HG03039 (cell line): ENCODE results near the gene EEF1G.

Experiments
- ATAC-seq: cut with Tn5 transposase; IDR thresholded peaks from one replicate; pipeline ENCODE4 v1.9.1; 2021; ENCODE audit warnings: mild to moderate bottlenecking, moderate library complexity; ENCODE audit not compliant: unreplicated experiment

Gene EEF1G

DNA sequence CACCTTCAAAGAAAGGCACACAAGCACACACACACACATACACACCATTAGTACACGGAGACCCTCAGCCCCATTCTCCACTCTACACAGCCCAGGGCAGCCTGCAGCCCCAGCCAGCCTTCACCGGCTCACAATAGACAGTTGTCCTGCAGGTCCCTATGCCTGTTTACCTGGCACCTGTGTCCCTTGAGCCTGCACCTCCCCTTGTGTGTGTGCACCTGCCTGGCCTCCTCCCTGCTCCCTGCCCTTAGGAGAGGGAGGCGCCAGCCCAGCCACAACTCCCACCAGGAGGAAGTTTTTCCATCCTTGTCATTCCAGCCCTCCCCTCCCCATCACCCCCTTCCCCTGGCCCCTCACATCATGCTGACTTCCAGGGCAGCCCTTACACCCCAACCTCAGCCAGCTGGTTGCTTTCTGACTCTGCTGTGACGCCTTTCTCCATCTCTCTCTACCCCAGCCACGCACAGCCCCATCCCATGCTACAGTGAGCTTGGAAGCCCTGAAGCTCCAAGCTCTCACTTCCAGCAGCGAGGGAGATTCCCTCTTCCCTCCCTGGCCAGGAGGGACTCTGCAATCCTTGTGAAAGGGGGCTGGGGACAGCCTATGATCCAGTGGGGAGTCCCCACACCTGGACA is 31.5 kb downstream of the EEF1G start:
- no peak for ATAC-seq

GRCh38 chr11:62540804-62541701 is 32.6 kb downstream of the EEF1G start:
- ATAC-seq, result no peak

DNA sequence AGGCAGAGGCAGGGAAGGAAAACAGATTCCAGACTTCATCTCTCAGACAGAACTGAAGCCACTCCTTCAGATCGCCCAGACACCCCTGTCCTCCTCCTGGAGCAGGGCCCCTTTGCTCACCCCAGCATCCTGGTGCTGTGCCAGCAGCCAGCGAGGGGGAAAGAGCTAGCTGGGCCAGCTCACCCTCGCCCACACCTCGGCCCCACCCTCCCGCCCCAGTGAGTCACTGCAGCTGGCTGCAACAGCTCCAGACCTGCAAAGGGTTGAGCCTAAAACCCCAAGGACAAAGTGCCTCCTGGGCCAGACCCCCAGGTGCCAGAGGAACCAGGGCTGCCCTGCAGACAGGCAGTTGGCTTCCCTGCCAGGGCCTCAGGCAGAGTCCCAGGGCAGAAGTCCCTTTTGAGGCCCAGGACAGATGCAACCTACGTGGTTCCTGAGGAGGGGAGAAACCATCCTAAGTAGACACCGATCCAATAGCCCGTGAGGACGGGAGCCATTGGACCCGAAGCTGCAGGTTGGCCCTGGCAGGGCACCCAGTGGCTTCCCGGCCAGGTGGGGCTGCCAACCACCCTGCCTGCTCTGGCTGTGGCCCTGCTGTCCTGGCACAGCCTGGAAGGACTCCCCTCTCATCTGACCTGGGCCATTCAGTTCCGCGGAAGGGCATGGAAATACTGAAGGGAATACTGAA is 34.3 kb downstream of the EEF1G start:
- no peak for ATAC-seq

DNA sequence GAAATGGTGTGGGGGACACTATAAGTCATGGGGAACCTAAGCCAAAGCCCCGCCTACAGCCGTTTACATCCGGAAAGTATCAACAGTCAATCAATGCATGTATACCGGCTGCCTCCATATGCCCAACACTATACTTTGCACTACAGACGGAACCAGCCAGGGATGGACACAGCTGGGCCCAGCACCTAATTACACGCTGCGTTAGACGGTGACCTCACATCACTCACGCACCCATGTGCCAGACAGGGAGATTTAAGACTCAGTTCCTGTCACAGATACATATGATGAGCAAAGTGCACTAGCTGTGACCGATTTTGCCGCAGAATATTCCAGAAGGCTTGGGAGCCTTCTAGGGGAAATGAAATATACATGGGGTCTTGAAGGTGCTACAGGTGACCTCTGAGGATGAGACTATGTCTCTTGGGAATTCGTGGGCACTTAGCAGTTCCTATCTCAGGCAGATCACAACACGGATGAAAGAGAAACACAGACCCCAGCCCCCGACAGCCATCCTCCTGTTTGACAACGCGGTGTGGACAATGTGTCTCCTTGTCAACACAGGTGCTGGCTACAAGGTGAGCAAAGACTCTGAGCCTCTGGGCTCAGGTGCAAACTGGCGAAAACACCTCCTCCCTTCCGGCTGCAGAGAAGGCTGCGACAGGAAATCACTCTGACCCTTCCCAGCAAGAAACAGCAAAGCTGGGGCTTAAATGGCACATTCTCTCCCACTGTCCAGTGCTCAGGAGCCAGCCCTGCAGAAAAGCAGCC is 35.0 kb downstream of the EEF1G start:
- ATAC-seq, result no peak

GRCh38 chr11:62536301-62536957 is 37.3 kb downstream of the EEF1G start:
- no peak for ATAC-seq

DNA sequence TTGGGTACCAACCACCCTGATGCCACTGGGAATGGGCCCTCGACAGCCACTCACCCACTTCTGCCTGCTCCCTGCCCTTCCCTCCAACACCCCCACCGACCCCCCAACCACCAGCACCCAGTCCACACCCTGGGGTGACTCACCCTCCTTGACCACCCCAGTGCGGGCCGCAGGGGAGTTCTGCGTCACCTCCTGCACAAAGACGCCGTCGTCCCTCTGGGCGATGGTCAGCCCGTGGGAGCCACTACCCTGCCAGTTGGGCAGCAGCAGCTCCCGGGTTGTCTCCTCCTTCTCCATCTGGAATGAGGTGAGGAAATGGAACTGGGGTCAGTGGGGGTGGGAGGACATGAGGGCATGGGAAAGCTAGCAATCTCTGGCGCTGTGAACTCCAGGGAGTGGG is 37.9 kb downstream of the EEF1G start:
- no peak for ATAC-seq

GRCh38 chr11:62534779-62535545 is 38.7 kb downstream of the EEF1G start:
- no peak for ATAC-seq

DNA sequence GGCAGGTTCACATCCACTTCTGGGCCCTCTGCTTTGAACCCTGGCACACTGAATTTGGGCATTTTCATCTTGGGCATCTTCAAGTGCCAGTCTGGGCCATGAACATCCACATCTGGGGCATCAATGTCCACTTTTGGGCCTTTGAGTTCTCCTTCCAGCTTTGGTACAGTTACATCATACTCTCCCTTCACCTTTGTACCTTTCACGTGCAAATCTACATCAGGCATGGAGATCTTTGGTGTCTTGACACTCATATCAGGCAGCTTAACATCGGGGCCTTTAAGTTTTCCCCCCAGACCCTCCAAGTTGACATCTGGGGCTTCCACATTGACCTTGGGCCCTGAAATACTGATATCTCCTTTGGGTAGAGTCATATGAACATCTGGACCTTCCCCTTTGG is 41.6 kb downstream of the EEF1G start:
- ATAC-seq, result no peak

DNA sequence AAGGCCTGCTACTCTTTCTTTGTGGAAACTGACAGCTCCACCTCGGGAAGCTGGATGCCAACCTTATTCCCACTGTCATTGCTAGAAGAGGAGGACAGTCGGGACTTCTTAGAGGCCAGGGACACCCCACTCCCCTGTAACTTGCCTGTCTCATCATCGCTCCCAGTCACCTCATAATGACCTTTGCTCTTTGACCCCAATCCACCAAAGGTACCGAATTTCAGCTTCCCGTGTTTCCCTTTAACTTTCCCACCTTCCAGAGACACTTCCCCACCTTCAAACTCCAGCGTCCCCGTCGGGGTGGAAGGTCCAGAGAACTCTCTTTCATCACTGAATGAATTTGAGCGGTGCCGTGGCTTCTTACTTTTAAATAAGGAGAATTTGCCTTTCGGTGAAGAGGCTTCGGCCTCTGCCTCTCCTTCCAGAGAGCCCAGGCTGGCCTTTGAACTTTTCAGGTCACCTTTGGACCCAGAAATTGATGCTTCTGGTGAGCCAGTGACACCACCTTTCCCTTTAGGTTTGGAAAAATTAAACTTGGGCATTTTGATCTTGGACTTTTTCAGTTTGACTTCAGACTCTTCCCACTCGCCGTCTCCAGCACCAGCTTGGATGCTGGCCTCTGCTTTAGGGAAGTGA is 56.8 kb downstream of the EEF1G start:
- no peak for ATAC-seq

DNA sequence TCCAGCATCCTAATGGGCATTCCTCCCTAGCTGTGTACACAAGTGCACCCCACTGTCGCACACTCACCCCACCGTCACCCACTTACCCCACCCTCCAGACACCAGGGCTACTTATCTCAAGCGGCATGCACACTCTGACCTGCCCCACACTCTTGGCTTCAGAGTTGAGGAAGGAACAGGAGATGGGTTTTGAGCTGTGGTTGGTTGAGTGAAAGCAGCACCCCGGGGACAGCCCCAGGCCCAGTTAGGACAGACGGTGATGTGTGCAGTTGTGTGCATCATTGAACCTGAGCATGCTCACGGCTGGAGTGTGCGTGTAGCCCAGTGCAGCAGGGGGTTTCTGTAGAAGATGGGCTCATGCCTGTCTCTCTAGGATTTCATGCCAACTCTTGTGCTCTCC is 59.5 kb downstream of the EEF1G start:
- no peak for ATAC-seq

GRCh38 chr11:62513626-62514025 is 60.1 kb downstream of the EEF1G start:
- ATAC-seq, result no peak

DNA sequence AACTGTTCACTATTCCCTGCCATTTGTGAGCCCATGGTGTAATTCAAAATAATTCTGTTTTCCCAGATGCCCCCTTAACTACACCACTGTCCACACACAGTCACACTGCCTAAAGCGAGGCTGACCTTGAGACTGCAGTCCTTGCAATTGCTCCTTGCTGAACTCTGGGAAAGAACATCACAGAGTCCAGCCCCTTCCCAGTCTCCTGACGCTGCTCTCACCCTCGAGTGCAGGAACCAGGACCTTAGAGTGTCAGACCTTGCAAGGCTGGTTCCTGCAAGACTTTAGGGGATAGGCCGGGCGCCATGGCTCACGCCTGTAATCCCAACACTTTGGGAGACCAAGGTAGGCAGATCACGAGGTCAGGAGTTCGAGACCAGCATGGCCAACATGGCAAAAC is 60.7 kb downstream of the EEF1G start:
- ATAC-seq, result no peak
